Fibroblast of lung (primary cell): ENCODE measurements around the gene FNDC11. TPM values are rescaled to one million over a fixed set of nuclear protein-coding genes. Genes with fewer than 3 reads are reported as not detected.

ENCODE experiments used
- DNase-seq, 2 donors: peaks; one replicate each; pipeline versions ENCODE4 v3.0.0 to v3.0.0-alpha.2; 2010; ENCODE audit warnings: low read depth in 2 of 2
- H2AFZ ChIP-seq: 2 replicates; pipeline ENCODE4 v1.5.1; 2012; ENCODE audit warnings: low read length, control low read depth, inconsistent platforms
- H3K27ac ChIP-seq: 2 replicates; pipeline ENCODE4 v1.5.1; 2011; ENCODE audit warnings: low read length, control low read depth; ENCODE audit not compliant: insufficient read depth
- H3K27me3 ChIP-seq: 2 replicates; pipeline ENCODE4 v1.5.1; 2011; ENCODE audit warnings: mild to moderate bottlenecking, low read length; ENCODE audit not compliant: control insufficient read depth, insufficient read depth
- H3K36me3 ChIP-seq: 2 replicates; pipeline ENCODE4 v1.5.1; 2011; ENCODE audit warnings: low read length; ENCODE audit not compliant: control insufficient read depth, insufficient read depth
- H3K4me1 ChIP-seq: 2 replicates; pipeline ENCODE4 v1.5.1; 2011; ENCODE audit warnings: low read length; ENCODE audit not compliant: control insufficient read depth, insufficient read depth; ENCODE audit errors: extremely low read depth
- H3K4me2 ChIP-seq: 2 replicates; pipeline ENCODE4 v1.5.1; 2011; ENCODE audit warnings: low read length, control low read depth; ENCODE audit not compliant: insufficient read depth; ENCODE audit errors: extremely low read depth
- H3K4me3 ChIP-seq, 4 experiments: fragments of 200-600 bp in 1 of 4; sonication (generic) in 1 of 4; replicated peaks in 1 of 4; 2 replicates each; pipeline ENCODE4 v1.5.1; 2011 to 2016; ENCODE audit warnings: low read length in 4 of 4, low read depth in 3 of 4, mild to moderate bottlenecking in 3 of 4, control low read depth in 2 of 4, inconsistent platforms in 1 of 4, mixed read lengths in 1 of 4; ENCODE audit not compliant: insufficient read depth in 1 of 4; ENCODE audit errors: control extremely low read depth in 1 of 4
- H3K79me2 ChIP-seq: 2 replicates; pipeline ENCODE4 v1.5.1; 2012; ENCODE audit warnings: mild to moderate bottlenecking, low read length, inconsistent platforms; ENCODE audit not compliant: control insufficient read depth, insufficient read depth
- H3K9ac ChIP-seq: 2 replicates; pipeline ENCODE4 v1.5.1; 2011; ENCODE audit warnings: mild to moderate bottlenecking, low read length, control low read depth; ENCODE audit not compliant: insufficient read depth
- H3K9me3 ChIP-seq: 2 replicates; pipeline ENCODE4 v1.5.1; 2012; ENCODE audit warnings: low read depth, low read length; ENCODE audit not compliant: control insufficient read depth, insufficient read depth
- H4K20me1 ChIP-seq: 2 replicates; pipeline ENCODE4 v1.5.1; 2011; ENCODE audit warnings: low read length; ENCODE audit not compliant: control insufficient read depth, insufficient read depth; ENCODE audit errors: extremely low read depth
- EZH2 ChIP-seq: IDR thresholded peaks from 2 replicates; pipeline ENCODE4 v1.5.1; 2012; ENCODE audit warnings: low read length, control low read depth, mild to moderate bottlenecking; ENCODE audit errors: missing control alignments
- polyA plus RNA-seq, 2 donors: library from polyadenylated mRNA; depleted of rRNA in 1 of 2; stranded (reverse) in 1 of 2; unstranded in 1 of 2; fragments of >200 nt; gene quantifications; 2 replicates each; pipeline ENCODE4 v1.2.1, GENCODE V29; 2011 to 2012; ENCODE audit warnings: missing spikeins in 1 of 2
- total RNA-seq: library from RNA; depleted of rRNA; stranded (reverse); fragments of >200 nt; gene quantifications from 2 replicates; pipeline ENCODE4 v1.2.1, GENCODE V29; 2014
- TF ChIP-seq, protein P1 (sequence below), 2 donors: IDR thresholded peaks in 1 of 2; conservative IDR thresholded peaks in 1 of 2; 1 replicate in 1 of 2; 2 replicates in 1 of 2; pipeline ENCODE4 v1.5.1; 2011 to 2012; ENCODE audit warnings: low read length in 2 of 2, control low read depth in 1 of 2, inconsistent platforms in 1 of 2, low read depth in 1 of 2, mild to moderate bottlenecking in 1 of 2

The FNDC11 gene
- total and polyA plus RNA-seq, 2 donors (not counting 1 experiment from before 2014, with no cell fraction given) = 0.22 to 1.7 TPM

DNA sequence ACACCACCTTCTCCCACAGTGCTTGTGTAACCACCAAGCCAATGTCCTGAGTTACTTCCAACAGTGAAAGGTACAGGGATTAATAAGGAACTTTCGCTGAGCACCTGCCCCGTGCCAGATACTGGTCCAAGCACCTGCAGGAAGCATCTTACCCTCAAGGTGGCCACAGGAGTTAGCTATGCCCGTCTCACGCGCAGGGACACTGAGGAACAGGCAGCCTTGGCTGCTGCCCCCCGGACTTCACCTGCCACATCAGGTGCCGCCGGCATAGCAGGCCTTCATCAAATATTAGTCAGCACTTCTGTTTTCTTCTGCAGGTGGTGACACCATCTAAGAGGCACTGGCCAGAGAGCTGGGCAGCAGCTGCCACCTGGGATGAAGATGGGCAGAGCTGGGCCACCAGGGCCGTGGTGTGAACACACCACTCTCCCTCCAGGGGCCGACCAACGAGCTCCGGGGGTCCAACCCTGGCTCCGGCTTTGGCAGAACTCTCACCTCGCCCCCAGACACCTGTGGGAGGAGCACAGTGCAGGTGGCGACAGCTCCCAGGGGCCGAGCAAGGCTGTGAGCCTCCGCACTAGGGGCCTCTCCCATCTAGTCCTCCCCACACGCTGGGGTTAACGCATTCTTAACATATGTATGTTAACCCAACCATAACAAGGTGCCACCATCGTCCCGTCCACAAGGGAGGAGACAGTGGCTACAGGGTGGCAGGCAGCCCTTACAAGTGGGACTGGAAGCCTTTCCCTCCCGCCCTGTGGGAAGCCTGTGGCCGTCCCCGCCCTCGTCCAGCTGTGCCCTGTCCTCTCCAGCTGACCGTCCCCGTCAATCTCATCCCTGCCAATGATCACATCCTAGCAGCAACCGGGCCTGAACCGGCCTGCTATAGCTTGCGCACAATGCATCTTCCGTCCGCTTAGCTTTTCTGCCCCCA lies 36.3 kb upstream of the FNDC11 start:
- H3K36me3 ChIP-seq = no peaks in the 10 kb centered on the region
- peaks cover 14% of the 10 kb centered on the region for H3K79me2 ChIP-seq
- H2AFZ ChIP-seq = no peak overlapping the region
- no peaks in the 10 kb centered on the region for H4K20me1 ChIP-seq
- H3K4me2 ChIP-seq = no peak overlapping the region
- no peaks in the 10 kb centered on the region for H3K9me3 ChIP-seq
- no peak overlapping the region for H3K4me3 ChIP-seq
- H3K27ac ChIP-seq = no peak overlapping the region
- no peak for DNase-seq
- H3K9ac ChIP-seq = no peak overlapping the region
- H3K4me1 ChIP-seq = peaks cover 2% of the 10 kb centered on the region
- TF ChIP-seq, protein P1, sequence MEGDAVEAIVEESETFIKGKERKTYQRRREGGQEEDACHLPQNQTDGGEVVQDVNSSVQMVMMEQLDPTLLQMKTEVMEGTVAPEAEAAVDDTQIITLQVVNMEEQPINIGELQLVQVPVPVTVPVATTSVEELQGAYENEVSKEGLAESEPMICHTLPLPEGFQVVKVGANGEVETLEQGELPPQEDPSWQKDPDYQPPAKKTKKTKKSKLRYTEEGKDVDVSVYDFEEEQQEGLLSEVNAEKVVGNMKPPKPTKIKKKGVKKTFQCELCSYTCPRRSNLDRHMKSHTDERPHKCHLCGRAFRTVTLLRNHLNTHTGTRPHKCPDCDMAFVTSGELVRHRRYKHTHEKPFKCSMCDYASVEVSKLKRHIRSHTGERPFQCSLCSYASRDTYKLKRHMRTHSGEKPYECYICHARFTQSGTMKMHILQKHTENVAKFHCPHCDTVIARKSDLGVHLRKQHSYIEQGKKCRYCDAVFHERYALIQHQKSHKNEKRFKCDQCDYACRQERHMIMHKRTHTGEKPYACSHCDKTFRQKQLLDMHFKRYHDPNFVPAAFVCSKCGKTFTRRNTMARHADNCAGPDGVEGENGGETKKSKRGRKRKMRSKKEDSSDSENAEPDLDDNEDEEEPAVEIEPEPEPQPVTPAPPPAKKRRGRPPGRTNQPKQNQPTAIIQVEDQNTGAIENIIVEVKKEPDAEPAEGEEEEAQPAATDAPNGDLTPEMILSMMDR (conservative IDR thresholded peaks at IDR 0.05 in 1 of 2, IDR thresholded peaks at IDR 0.05 in 1 of 2; ENCODE audit: low read depth in 1 of 2, low read length in 2 of 2) = no peak
- no peak for TF ChIP-seq EZH2
- no peaks in the 10 kb centered on the region for H3K27me3 ChIP-seq

DNA sequence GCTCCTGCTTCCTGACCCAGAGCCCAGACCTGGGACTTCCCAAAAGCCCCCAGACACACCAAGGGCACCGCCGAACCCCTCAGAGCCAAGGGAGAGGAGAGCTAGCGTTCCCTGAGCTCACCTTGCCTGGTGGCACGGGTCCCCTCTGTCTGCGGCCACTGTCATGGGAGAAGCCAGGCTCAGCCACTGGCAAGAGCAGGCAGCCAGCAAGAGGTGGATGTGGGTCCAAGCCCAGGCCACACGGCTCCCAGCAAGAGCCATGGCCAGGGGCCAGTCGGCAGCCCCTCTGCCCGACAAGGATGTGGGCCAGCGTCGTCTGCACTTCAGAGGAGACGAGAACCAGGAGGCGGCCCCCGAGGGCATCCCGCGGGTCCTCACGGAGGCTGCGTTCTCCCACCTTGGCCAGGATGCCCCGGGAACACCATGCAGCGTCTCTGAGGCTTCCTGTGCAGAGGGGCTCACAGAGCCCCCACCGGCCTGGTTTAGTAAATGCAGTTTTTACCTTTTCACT lies 35.6 kb upstream of the FNDC11 start:
- Histone ChIP-seq H3K4me2 (no peak overlapping the region), H3K9ac (no peak overlapping the region), H3K4me1 (peaks cover 2% of the 10 kb centered on the region), H4K20me1 (no peaks in the 10 kb centered on the region), H3K36me3 (peaks cover 5% of the 10 kb centered on the region), H3K79me2 (peaks cover 14% of the 10 kb centered on the region), H3K9me3 (no peaks in the 10 kb centered on the region), H3K4me3 (no peak overlapping the region), H3K27ac (no peak overlapping the region), H2AFZ (no peak overlapping the region), H3K27me3 (no peaks in the 10 kb centered on the region)
- DNase-seq = no peak
- TF ChIP-seq, protein P1 (conservative IDR thresholded peaks at IDR 0.05 in 1 of 2, IDR thresholded peaks at IDR 0.05 in 1 of 2; ENCODE audit: low read depth in 1 of 2, low read length in 2 of 2) = no peak
- no peak for TF ChIP-seq EZH2

DNA sequence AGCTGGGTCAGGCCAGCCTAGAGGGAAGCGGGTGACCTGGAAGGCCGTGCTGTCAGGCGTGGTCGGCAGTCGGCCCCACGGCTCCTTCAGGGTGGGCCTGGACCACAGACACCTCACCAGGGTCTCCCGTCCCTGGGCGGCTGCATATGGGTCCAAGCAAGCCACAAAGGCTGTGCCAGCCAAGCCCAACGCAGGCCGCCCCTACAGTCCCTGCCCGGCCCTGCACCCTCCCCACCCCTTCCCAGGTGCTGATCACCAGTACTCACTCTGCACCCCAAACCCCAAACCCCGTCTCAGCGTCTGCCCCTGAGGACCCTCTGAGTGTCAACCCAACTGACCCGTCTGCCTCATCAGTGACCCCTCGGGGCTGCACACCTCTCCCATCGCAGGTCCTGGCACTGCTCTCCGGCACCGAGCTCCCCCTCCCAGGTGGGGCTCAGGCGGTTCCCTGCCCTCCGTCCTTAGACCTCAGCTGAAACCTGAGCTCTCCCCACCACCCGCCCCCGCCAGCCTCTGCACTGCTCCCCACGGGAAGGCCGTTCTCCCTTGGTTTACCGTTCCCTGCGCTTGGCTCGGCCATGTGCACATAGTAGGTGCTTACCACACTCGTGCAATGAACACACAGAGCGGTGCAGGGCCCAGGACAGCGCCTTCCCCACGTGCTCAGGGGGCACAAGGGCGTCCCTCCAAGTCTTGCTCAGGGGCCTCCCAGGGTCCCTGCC lies 34.9 kb upstream of the FNDC11 start:
- H3K79me2 ChIP-seq = peaks cover 14% of the 10 kb centered on the region
- H4K20me1 ChIP-seq = no peaks in the 10 kb centered on the region
- peaks cover 2% of the 10 kb centered on the region for H3K4me1 ChIP-seq
- H3K4me2 ChIP-seq = no peak overlapping the region
- H3K4me3 ChIP-seq = peak overlapping the region; percentile 54 to 92 (median 62)
- no peaks in the 10 kb centered on the region for H3K27me3 ChIP-seq
- H3K27ac ChIP-seq = no peak overlapping the region
- DNase-seq = no peak
- H3K9ac ChIP-seq = no peak overlapping the region
- H2AFZ ChIP-seq = peak overlapping the region; percentile 62
- TF ChIP-seq, protein P1 (conservative IDR thresholded peaks at IDR 0.05 in 1 of 2, IDR thresholded peaks at IDR 0.05 in 1 of 2; ENCODE audit: low read depth in 1 of 2, low read length in 2 of 2) = no peak
- no peak for TF ChIP-seq EZH2
- peaks cover 5% of the 10 kb centered on the region for H3K36me3 ChIP-seq
- no peaks in the 10 kb centered on the region for H3K9me3 ChIP-seq
